ENCODE measurements around the gene ZNF536. TPM values are rescaled to one million over a fixed set of nuclear protein-coding genes. Genes with fewer than 3 reads are reported as not detected.

The ZNF536 gene
- total RNA-seq, 1 donor from 2014 or later = 1.4 TPM

DNA sequence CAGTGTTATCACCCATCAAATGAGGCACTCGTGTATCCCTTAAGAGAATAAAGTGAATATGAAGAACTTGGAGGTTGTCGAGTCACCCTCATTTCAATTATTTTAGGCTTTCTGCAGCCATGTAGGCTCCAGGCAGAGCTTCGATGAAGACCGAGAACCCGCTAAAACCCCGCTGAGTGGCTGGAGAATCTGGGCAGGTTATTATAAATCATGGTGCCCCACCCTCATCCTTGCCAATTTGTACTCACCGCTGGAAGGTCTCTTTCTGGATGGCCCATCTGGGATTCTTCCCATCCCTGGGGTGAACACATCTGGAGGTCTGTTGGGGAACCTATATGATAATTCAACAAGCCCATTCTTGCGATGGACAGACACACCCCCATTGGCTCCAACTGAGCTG lies 190.8 kb downstream of the ZNF536 start:
- DNase-seq (ENCODE audit: low spot score) = no peak

DNA sequence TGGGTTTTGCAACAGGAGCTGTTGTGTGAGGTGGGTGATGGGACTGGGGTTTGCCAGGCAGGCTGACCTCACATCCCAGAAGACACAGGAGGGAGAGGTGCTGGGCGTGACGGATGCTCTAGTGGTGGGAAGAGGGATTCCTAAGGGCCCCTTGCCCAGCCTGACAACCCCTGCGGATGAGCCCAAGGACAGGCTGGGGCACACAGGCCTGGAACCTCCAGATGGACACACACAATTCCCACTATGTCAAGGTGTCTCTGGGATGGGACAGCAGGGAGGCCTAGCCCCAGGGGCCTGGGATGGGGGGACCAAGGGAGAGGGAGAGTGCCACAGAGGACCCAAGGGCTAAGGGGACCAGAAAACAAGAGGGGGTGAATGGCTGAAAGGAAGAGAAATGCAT lies 191.5 kb downstream of the ZNF536 start:
- no peak for DNase-seq (ENCODE audit: low spot score)

- no peak for DNase-seq (ENCODE audit: low spot score)
Observed at GRCh38 chr19:30564551-30565011, 192.4 kb downstream of the ZNF536 start.

- DNase-seq (ENCODE audit: low spot score) = no peak
Observed at GRCh38 chr19:30565636-30566035, 193.5 kb downstream of the ZNF536 start.

GRCh38 chr19:30566681-30567420 lies 194.7 kb downstream of the ZNF536 start:
- no peak for DNase-seq (ENCODE audit: low spot score)

GRCh38 chr19:30567536-30568232 lies 195.5 kb downstream of the ZNF536 start:
- no peak for DNase-seq (ENCODE audit: low spot score)

DNA sequence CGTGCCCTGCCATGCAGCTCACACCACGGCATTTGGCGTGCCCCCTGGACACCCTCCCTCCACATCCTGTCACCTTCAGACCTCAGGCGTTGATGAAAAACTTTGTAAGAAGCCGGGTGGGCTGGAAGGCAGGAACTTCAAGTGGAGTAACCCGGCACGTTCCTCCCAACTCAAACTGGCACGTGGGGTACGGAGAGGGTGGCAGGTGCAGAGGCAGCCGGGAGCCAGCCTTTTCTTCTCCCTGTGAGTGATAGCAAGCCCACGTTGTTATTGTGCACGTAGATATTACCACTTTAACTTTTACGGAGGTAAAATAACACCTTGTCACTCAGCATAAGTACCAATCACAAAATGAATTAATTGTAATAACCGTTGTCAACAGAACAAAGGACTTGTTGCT lies 198.0 kb downstream of the ZNF536 start:
- DNase-seq (ENCODE audit: low spot score) = no peak

GRCh38 chr19:30577551-30578105 lies 205.4 kb downstream of the ZNF536 start:
- no peak for DNase-seq (ENCODE audit: low spot score)

DNA sequence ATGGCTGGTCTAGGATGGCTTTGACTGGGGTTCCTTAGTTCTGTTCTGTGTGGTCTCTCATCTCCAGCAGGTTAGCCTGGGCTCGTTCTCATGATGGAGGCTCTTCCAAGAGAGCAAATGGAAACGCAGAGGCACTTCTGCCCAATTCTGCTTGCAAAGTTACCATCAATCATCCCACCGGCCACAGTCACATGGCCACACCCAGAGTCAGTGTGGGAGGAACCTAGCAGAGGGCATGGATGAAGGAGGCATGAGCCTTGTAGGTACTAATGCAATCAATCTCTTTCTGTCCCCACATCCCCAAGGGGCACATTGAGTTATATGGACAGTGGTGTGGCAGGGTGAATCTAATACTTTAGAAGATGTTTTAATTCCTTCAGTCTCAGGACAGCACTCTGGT lies 207.2 kb downstream of the ZNF536 start:
- DNase-seq (ENCODE audit: low spot score) = no peak

DNA sequence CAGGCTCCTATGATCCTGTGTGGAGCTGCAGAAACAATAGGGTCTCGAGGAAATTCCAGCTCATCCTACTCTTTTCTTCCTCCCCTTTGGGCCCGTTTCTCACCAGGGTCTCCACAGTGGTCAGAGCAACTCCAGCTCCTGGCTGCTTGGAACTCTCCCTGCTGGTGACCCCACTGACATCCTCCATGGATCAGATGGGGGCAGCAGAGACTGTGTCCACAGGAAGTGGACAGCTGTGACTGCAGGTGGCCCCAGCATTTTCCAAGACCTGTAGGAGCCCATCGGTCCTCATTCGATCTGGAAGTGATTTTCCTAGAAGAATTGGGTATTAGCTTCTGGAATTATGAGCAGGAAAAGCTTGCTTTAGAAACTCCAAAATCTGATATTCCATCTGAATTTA lies 208.5 kb downstream of the ZNF536 start:
- no peak for DNase-seq (ENCODE audit: low spot score)

DNA sequence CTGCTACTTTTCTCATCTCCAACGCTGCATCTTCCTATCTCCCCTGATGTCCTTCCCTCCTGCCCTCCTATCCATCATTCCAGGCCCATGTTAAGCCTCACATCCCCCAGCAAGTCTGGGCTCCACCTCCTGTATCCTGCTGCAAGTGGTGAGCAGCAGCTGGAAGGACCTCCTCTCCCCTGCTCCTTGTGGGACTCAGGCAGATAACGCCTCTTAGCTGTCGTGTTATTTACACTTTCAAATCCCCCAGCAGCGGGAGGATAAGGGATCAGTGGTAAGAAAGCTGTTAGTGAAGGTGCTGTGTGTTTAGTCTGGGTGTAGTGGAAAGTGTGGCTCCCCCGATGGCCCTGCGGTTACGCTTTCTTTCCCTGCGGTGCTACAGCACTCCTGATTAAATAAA lies 211.9 kb downstream of the ZNF536 start:
- DNase-seq (ENCODE audit: low spot score) = no peak

- DNase-seq (ENCODE audit: low spot score) = no peak
Observed at GRCh38 chr19:30587869-30588268, 215.7 kb downstream of the ZNF536 start.

- no peak for DNase-seq (ENCODE audit: low spot score)
Observed at GRCh38 chr19:30590596-30591229, 218.5 kb downstream of the ZNF536 start.

- DNase-seq (ENCODE audit: low spot score) = no peak
Observed at GRCh38 chr19:30593356-30593755, 221.2 kb downstream of the ZNF536 start.

DNA sequence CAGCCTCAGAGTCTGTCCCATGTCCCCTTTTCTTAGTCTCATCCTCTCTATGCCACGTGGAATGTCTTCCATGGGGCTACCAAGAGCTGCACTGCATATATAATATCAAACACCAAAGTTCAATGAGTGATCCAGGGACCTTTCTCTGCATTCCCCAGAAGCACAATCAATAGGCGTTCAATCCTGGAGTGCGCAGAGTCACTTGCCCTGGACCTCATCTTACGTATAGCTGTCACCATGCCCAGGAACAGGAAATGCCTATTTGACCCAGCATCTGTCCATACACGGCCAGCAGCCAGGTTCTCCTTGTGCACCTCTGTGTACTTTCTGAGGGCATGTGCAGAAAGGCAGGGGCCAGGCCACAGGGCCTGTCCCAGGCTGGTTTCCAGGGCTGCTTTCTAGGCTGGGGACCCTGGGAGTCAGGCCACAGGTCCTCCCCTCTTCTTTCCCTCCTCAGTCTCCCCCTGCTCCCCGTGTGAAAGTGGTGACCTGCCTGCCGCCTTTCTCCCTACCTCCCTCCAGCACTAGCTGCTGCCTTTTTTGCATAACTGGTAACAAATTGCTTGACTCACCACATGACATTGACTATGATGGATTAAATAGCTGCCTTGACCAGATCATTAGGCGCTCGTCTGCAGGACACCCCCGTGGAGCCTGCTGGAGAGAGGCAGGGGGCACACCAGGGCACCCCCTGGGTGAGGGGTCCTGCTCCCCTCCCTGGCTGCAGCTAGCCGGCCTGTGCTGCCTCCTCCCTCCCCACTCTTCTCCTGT lies 222.0 kb downstream of the ZNF536 start:
- DNase-seq (ENCODE audit: low spot score) = no peak

DNA sequence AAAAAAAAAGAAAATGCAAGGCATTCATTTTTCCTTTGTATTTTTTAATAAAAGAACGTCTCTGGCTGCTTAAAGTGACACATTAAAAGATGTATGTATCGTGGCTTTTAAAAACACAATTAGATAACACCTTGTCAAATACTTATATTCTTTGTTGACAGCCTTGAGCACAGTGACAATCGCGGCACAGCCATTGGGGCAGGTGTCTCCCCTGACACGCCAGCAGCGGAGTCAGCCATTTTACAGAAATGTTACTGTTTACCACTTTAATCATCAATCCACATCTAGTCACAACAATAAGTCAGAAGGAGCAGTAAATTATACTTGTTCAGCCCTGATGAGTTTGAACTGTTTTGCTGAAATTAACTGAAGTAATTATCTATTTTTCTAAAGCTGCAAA lies 224.1 kb downstream of the ZNF536 start:
- DNase-seq (ENCODE audit: low spot score) = no peak

DNA sequence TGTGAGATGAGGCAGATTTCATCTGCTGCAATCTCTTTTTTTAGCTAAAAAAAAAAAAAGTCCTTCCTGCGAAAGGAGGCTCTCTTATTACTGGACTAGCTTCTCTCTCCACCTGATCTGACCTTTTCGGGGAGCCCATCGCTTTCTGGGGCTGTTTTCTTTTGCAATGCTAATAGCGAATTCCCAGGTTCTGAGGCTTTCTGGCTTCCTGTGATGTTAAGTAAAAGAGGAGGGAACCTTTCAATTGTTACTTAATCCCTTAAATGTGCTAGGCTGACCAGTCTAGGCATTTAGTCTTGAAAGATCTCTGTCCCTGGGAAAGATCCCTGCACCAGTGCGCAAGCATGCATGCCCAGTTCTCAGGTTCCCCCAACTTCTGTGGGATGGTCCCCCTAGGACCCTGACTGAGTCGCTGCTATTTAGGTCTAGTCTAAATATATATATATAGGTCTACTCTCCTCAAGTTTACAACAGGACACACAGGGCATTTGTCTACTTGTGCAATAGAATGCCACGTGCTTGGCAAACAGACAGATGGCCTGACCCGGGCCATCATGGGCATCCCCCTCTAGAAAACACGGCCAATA lies 224.7 kb downstream of the ZNF536 start:
- DNase-seq (ENCODE audit: low spot score) = no peak

- DNase-seq (ENCODE audit: low spot score) = no peak
Observed at GRCh38 chr19:30598688-30599087, 226.5 kb downstream of the ZNF536 start.

DNA sequence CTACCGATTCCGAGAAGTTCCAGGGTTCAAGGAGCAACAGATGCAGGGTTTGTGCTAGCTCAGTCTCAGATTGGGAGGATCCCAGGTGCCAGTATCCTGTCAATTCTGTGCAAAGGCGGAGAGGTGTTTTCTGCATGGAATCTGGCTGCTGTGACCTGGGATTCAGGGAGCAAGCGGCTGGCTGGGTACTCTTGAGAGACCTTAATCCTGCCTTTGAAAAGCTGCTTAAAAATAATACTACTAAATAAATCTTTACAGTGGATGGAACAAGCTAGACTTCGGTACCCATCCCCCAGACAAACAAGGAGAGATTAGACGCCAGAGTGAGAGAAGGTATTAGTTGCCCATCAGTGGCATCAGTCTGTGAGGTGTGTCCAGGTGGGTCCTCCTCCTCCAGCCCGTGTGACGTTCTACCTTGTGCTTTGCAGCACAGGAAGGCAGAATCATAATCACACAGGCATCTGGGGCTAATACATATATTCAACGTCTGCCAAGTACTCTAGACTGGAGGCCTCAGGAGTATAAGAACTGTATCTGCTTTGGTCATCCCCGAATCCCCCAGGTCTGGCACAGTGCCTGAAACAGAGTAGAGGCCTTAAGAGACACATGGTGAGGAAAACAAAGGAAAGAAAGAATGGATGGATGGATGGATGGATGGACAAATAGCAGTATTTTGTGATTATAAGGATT lies 230.6 kb downstream of the ZNF536 start:
- no peak for DNase-seq (ENCODE audit: low spot score)

DNA sequence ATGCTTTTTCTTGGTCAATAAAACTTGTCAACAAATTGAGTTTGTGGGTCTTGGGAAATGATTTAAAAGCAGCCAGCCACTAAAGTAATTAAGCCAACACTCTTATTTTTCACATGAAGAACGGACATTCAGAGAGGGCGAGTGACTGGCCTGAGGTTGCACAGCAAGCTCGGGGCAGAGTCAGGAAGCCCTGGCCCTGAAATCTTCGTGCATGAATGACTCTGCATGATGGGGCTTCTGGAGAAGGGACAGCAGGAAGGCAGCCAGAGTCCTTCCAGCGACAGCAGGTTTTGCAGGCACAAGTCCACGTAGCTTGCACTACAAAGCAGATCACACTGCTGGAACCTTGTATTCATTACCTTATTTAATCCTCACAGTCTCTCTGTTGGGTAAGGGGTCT lies 232.5 kb downstream of the ZNF536 start:
- DNase-seq (ENCODE audit: low spot score) = no peak

- DNase-seq (ENCODE audit: low spot score) = no peak
Observed at GRCh38 chr19:30605333-30605732, 233.1 kb downstream of the ZNF536 start.
